SK-N-SH treated with all-trans-retinoic acid at 6 μM for 48 hours (cell line): ENCODE data around the gene OBP2B.

Experiments
- ATAC-seq: fragments of 200-7000 bp; cut with Tn5 transposase; 3 replicates; pipeline ENCODE4 v1.9.1; 2020; ENCODE audit warnings: mild to moderate bottlenecking, moderate library complexity
- CSDC2 ChIP-seq: fragments of 250-450 bp; sonication (Bioruptor Pico); IDR thresholded peaks from 2 replicates; pipeline ENCODE4 v1.5.0; 2020; ENCODE audit warnings: mild to moderate bottlenecking, moderate library complexity
- ESRRG ChIP-seq: fragments of 250-450 bp; sonication (Bioruptor Pico); IDR thresholded peaks from 2 replicates; pipeline ENCODE4 v1.6.1; 2021; ENCODE audit warnings: mild to moderate bottlenecking
- ISL1 ChIP-seq: fragments of 250-450 bp; sonication (Bioruptor Pico); IDR thresholded peaks from 2 replicates; pipeline ENCODE4 v2.1.2; 2022; ENCODE audit warnings: mild to moderate bottlenecking, moderate library complexity
- OSR1 ChIP-seq: fragments of 250-450 bp; sonication (Bioruptor Pico); IDR thresholded peaks from 2 replicates; pipeline ENCODE4 v1.8.0; 2022; ENCODE audit warnings: moderate library complexity, mild to moderate bottlenecking, inconsistent platforms
- PPARA ChIP-seq: fragments of 250-450 bp; sonication (Bioruptor Pico); IDR thresholded peaks from 2 replicates; pipeline ENCODE4 v1.5.0; 2020; ENCODE audit warnings: mild to moderate bottlenecking, borderline replicate concordance
- TCF4 ChIP-seq: fragments of 250-450 bp; sonication (Bioruptor Pico); IDR thresholded peaks from 2 replicates; pipeline ENCODE4 v1.8.0; 2021; ENCODE audit warnings: mild to moderate bottlenecking, moderate library complexity, borderline replicate concordance
- TOX ChIP-seq: fragments of 250-450 bp; sonication (Bioruptor Pico); IDR thresholded peaks from 2 replicates; pipeline ENCODE4 v1.8.0; 2021; ENCODE audit warnings: mild to moderate bottlenecking, moderate library complexity, borderline replicate concordance
- TSHZ2 ChIP-seq: fragments of 250-450 bp; sonication (Bioruptor Pico); IDR thresholded peaks from 2 replicates; pipeline ENCODE4 v1.5.0; 2020; ENCODE audit warnings: mild to moderate bottlenecking, moderate library complexity
- ZFP3 ChIP-seq: fragments of 250-450 bp; sonication (Bioruptor Pico); IDR thresholded peaks from 2 replicates; pipeline ENCODE4 v1.5.0; 2020; ENCODE audit warnings: mild to moderate bottlenecking, moderate library complexity
- ZFP30 ChIP-seq: fragments of 450-650 bp; formaldehyde crosslinking; IDR thresholded peaks from 2 replicates; pipeline ENCODE4 v1.5.0; 2022; ENCODE audit warnings: mild to moderate bottlenecking, moderate library complexity
- ZNF565 ChIP-seq: fragments of 450-650 bp; formaldehyde crosslinking; conservative IDR thresholded peaks from 2 replicates; pipeline ENCODE4 v1.5.0; 2020; ENCODE audit warnings: low read depth, mild to moderate bottlenecking, moderate library complexity
- ZNF70 ChIP-seq: fragments of 450-650 bp; formaldehyde crosslinking; IDR thresholded peaks from 2 replicates; pipeline ENCODE4 v1.5.0; 2020; ENCODE audit warnings: mild to moderate bottlenecking, moderate library complexity
- ZNF8 ChIP-seq: fragments of 450-650 bp; formaldehyde crosslinking; IDR thresholded peaks from 2 replicates; pipeline ENCODE4 v1.5.0; 2020; ENCODE audit warnings: mild to moderate bottlenecking, moderate library complexity
- TF ChIP-seq, protein P1 (sequence below): fragments of 250-450 bp; sonication (Bioruptor Pico); IDR thresholded peaks from 2 replicates; pipeline ENCODE4 v1.8.0; 2020; ENCODE audit warnings: mild to moderate bottlenecking, moderate library complexity, borderline replicate concordance
- TF ChIP-seq, protein P2 (sequence below): fragments of 250-450 bp; sonication (Bioruptor Pico); IDR thresholded peaks from 2 replicates; pipeline ENCODE4 v1.5.1; 2020; ENCODE audit warnings: low read depth, mild to moderate bottlenecking, moderate library complexity
- TF ChIP-seq, protein P3 (sequence below): fragments of 250-450 bp; sonication (Bioruptor Pico); IDR thresholded peaks from 2 replicates; pipeline ENCODE4 v1.5.1; 2021; ENCODE audit warnings: mild to moderate bottlenecking, moderate library complexity

Gene OBP2B

DNA sequence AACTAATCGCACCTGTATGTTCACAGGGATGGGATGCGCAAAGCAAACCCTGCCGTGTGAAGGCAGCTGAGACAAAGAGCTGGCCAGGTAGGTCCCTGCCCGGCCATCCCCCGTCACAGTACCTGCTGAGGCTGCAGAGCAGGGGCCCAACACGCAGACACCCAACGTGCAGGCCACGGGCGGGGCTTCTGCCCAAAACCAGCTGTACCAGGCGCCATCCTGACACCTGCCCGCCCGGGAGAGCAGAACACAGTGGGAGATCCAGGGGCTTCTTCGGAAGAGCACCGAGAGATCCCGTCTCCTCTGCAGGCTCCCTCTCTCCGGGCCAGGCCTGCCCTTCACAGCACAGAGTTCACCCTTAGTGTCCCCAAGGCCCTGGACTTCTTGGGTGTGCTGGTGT, 37.5 kb upstream of the OBP2B start (continued):
- TF ChIP-seq TSHZ2 (CRISPR knock-in tag) (no peak), ZNF8 (CRISPR knock-in tag) (no peak), ISL1 (CRISPR knock-in tag) (no peak), ZFP3 (CRISPR knock-in tag) (no peak), ZNF70 (CRISPR knock-in tag) (no peak)
- TF ChIP-seq, protein P1, sequence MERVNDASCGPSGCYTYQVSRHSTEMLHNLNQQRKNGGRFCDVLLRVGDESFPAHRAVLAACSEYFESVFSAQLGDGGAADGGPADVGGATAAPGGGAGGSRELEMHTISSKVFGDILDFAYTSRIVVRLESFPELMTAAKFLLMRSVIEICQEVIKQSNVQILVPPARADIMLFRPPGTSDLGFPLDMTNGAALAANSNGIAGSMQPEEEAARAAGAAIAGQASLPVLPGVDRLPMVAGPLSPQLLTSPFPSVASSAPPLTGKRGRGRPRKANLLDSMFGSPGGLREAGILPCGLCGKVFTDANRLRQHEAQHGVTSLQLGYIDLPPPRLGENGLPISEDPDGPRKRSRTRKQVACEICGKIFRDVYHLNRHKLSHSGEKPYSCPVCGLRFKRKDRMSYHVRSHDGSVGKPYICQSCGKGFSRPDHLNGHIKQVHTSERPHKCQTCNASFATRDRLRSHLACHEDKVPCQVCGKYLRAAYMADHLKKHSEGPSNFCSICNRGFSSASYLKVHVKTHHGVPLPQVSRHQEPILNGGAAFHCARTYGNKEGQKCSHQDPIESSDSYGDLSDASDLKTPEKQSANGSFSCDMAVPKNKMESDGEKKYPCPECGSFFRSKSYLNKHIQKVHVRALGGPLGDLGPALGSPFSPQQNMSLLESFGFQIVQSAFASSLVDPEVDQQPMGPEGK (CRISPR knock-in tag) = no peak
- TF ChIP-seq, protein P2, sequence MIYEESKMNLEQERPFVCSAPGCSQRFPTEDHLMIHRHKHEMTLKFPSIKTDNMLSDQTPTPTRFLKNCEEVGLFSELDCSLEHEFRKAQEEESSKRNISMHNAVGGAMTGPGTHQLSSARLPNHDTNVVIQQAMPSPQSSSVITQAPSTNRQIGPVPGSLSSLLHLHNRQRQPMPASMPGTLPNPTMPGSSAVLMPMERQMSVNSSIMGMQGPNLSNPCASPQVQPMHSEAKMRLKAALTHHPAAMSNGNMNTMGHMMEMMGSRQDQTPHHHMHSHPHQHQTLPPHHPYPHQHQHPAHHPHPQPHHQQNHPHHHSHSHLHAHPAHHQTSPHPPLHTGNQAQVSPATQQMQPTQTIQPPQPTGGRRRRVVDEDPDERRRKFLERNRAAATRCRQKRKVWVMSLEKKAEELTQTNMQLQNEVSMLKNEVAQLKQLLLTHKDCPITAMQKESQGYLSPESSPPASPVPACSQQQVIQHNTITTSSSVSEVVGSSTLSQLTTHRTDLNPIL = no peak

- TF ChIP-seq TOX = no peak
- TF ChIP-seq PPARA = no peak
- ATAC-seq = no peak
Observed at GRCh38 chr9:133242991-133243390, 33.9 kb upstream of the OBP2B start.

DNA sequence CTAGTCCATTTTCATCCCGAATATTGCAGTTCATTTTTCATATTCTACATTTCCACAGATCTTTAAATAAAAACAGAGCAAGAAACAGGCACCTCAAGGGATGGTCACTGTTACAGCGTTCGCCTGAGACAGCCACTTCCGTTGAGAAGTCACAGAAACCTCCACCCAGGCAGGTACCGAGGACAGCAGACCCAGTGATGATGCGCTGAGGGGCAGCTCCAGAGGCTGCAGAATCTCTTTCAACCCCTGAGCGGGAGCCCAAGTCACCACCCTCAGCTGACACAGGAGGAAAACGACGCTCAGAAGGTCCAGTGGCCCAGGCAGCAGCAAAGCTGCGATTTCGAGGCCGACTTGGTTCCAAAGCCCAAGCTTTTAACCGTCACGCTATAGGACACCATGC, 33.2 kb upstream of the OBP2B start:
- TF ChIP-seq TSHZ2 (CRISPR knock-in tag) = no peak
- TF ChIP-seq ISL1 (CRISPR knock-in tag) = no peak
- no peak for TF ChIP-seq ZFP30 (CRISPR knock-in tag)
- ATAC-seq = no peak

DNA sequence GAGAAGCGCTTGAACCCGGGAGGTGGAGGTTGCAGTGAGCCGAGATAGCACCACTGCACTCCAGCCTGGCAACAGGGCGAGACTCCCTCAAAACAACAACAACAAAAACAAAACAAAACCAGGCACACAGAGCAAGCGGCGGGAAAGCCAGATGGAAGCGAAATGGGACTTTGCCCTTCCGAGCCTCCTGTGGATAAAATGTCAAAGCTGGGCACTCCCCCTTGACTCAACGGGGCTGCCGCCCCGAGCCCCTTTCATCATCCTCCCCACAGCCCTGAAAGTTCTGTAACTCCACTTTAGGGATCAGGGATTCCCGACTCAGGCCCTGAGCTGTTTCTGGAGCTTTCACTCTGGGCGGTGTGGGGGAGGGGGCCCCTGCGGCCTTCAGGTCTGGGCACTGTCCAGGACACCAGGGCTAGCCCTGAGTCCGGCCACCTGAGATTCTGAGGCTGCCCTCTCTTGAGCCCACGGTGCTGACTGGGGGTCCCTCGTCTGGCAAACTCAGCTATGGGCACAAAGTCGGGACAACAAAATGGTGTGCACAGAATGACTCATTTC, 30.6 kb upstream of the OBP2B start:
- ATAC-seq = no peak
- TF ChIP-seq ZNF565 (CRISPR knock-in tag) (no peak), TCF4 (CRISPR knock-in tag) (no peak), ESRRG (no peak), CSDC2 (CRISPR knock-in tag) (no peak), OSR1 (CRISPR knock-in tag) (no peak), ZFP3 (CRISPR knock-in tag) (no peak)

GRCh38 chr9:133238851-133239532, 29.9 kb upstream of the OBP2B start:
- ATAC-seq = peak; percentile 78
- TF ChIP-seq ISL1 (CRISPR knock-in tag) = no peak
- TF ChIP-seq, protein P1 (CRISPR knock-in tag) = no peak
- TF ChIP-seq, protein P3, sequence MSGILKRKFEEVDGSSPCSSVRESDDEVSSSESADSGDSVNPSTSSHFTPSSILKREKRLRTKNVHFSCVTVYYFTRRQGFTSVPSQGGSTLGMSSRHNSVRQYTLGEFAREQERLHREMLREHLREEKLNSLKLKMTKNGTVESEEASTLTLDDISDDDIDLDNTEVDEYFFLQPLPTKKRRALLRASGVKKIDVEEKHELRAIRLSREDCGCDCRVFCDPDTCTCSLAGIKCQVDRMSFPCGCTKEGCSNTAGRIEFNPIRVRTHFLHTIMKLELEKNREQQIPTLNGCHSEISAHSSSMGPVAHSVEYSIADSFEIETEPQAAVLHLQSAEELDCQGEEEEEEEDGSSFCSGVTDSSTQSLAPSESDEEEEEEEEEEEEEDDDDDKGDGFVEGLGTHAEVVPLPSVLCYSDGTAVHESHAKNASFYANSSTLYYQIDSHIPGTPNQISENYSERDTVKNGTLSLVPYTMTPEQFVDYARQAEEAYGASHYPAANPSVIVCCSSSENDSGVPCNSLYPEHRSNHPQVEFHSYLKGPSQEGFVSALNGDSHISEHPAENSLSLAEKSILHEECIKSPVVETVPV = no peak
- TF ChIP-seq ZNF565 (CRISPR knock-in tag) = no peak
- TF ChIP-seq ZNF8 (CRISPR knock-in tag) = no peak
- TF ChIP-seq, protein P2 = no peak
